OCI-LY3 (cell line): Measurements from ENCODE around the gene KIF18B.

ENCODE experiments used
- H2AFZ ChIP-seq: fragments of 200-600, 300-600 bp; shearing (Covaris generic); 2 replicates; pipeline ENCODE4 v1.6.0; 2014; ENCODE audit warnings: antibody characterized with exemption, low read depth, low read length
- H3K27ac ChIP-seq: fragments of 200-600, 300-600 bp; sonication (generic); 2 replicates; pipeline ENCODE4 v1.5.1; 2014; ENCODE audit warnings: mild to moderate bottlenecking, low read length, moderate library complexity, mixed read lengths
- H3K27me3 ChIP-seq: fragments of 200-600, 300-600 bp; sonication (generic); 2 replicates; pipeline ENCODE4 v1.6.1; 2014; ENCODE audit warnings: low read depth, low read length, mixed read lengths
- H3K36me3 ChIP-seq: fragments of 200-600, 300-600 bp; sonication (generic); replicated peaks from 2 replicates; pipeline ENCODE3; 2014; ENCODE audit warnings: low read depth, low read length, mixed read lengths
- H3K4me1 ChIP-seq: fragments of 300-600, 200-600 bp; sonication (generic); 2 replicates; pipeline ENCODE4 v1.6.1; 2014; ENCODE audit warnings: low read length, mixed read lengths
- H3K4me2 ChIP-seq: fragments of 200-600, 300-600 bp; sonication (generic); 2 replicates; pipeline ENCODE4 v1.6.1; 2014; ENCODE audit warnings: low read length, mixed read lengths
- H3K4me3 ChIP-seq: fragments of 300-600, 200-600 bp; sonication (generic); 2 replicates; pipeline ENCODE4 v1.5.1; 2014; ENCODE audit warnings: antibody characterized with exemption, mild to moderate bottlenecking, low read length, moderate library complexity
- H3K79me2 ChIP-seq: fragments of 300-600, 200-600 bp; shearing (Covaris generic); 2 replicates; pipeline ENCODE4 v1.6.1; 2014; ENCODE audit warnings: mild to moderate bottlenecking, low read length, mixed read lengths
- H3K9ac ChIP-seq: fragments of 300-600, 200-600 bp; shearing (Covaris generic); 2 replicates; pipeline ENCODE4 v1.6.0; 2014; ENCODE audit warnings: mild to moderate bottlenecking, low read length, moderate library complexity
- H3K9me3 ChIP-seq: fragments of 200-600, 300-600 bp; shearing (Covaris generic); 2 replicates; pipeline ENCODE4 v1.6.1; 2014; ENCODE audit warnings: low read length, mixed read lengths; ENCODE audit not compliant: insufficient read depth
- H4K20me1 ChIP-seq: fragments of 200-600, 300-600 bp; sonication (generic); 2 replicates; pipeline ENCODE4 v1.6.1; 2016; ENCODE audit warnings: low read length, mixed read lengths; ENCODE audit not compliant: insufficient read depth
- CTCF ChIP-seq: fragments of 200-600, 300-600 bp; sonication (generic); IDR thresholded peaks from 2 replicates; pipeline ENCODE4 v1.5.1; 2014; ENCODE audit warnings: antibody characterized with exemption, low read length, low read depth
- EZH2phosphoT487 ChIP-seq: fragments of 200-600 bp; shearing (Covaris generic); IDR thresholded peaks from 2 replicates; pipeline ENCODE4 v1.6.1; 2018; ENCODE audit warnings: antibody characterized with exemption, mixed run types, low read depth

KIF18B gene

GRCh38 chr17:44977814-44978550 lies 30.4 kb upstream of the KIF18B start:
- no peaks in the 10 kb centered on the region for H3K36me3 ChIP-seq
- no peak overlapping the region for H2AFZ ChIP-seq
- TF ChIP-seq EZH2phosphoT487 (no peak), CTCF (no peak)
- H3K27ac ChIP-seq: no peak overlapping the region
- no peak overlapping the region for H3K4me2 ChIP-seq
- peaks cover 43% of the 10 kb centered on the region for H3K27me3 ChIP-seq
- H3K9ac ChIP-seq: no peak overlapping the region
- no peak overlapping the region for H3K4me3 ChIP-seq
- H4K20me1 ChIP-seq: no peaks in the 10 kb centered on the region
- H3K79me2 ChIP-seq: no peaks in the 10 kb centered on the region
- no peaks in the 10 kb centered on the region for H3K4me1 ChIP-seq
- H3K9me3 ChIP-seq: no peaks in the 10 kb centered on the region

GRCh38 chr17:44977065-44977464 lies 29.5 kb upstream of the KIF18B start:
- no peaks in the 10 kb centered on the region for H4K20me1 ChIP-seq
- no peak overlapping the region for H2AFZ ChIP-seq

GRCh38 chr17:44976206-44976605 lies 28.6 kb upstream of the KIF18B start:
- Histone ChIP-seq H3K36me3 (no peaks in the 10 kb centered on the region), H2AFZ (no peak overlapping the region), H3K27me3 (peaks cover 35% of the 10 kb centered on the region), H4K20me1 (no peaks in the 10 kb centered on the region), H3K4me2 (no peak overlapping the region), H3K9ac (no peak overlapping the region), H3K79me2 (no peaks in the 10 kb centered on the region), H3K4me3 (no peak overlapping the region), H3K4me1 (no peaks in the 10 kb centered on the region), H3K9me3 (no peaks in the 10 kb centered on the region), H3K27ac (no peak overlapping the region)
- TF ChIP-seq CTCF: no peak
- no peak for TF ChIP-seq EZH2phosphoT487

More at GRCh38 chr17:44977065-44977464, 29.5 kb upstream of the KIF18B start:
- no peaks in the 10 kb centered on the region for H3K36me3 ChIP-seq
- TF ChIP-seq EZH2phosphoT487 (no peak), CTCF (peak; percentile 11; the same call in 1 of the 2 replicates)
- no peaks in the 10 kb centered on the region for H3K4me1 ChIP-seq
- peaks cover 43% of the 10 kb centered on the region for H3K27me3 ChIP-seq
- H3K9ac ChIP-seq: no peak overlapping the region
- no peaks in the 10 kb centered on the region for H3K79me2 ChIP-seq
- H3K4me2 ChIP-seq: no peak overlapping the region
- H3K27ac ChIP-seq: no peak overlapping the region
- H3K9me3 ChIP-seq: no peaks in the 10 kb centered on the region
- H3K4me3 ChIP-seq: no peak overlapping the region

GRCh38 chr17:44972953-44973352 lies 25.4 kb upstream of the KIF18B start:
- Histone ChIP-seq H3K36me3 (no peaks in the 10 kb centered on the region), H2AFZ (no peak overlapping the region), H3K27ac (no peak overlapping the region), H3K79me2 (no peaks in the 10 kb centered on the region), H3K27me3 (peaks cover 18% of the 10 kb centered on the region), H3K4me1 (no peaks in the 10 kb centered on the region), H3K4me2 (no peak overlapping the region), H4K20me1 (no peaks in the 10 kb centered on the region), H3K4me3 (no peak overlapping the region), H3K9me3 (no peaks in the 10 kb centered on the region), H3K9ac (no peak overlapping the region)
- TF ChIP-seq EZH2phosphoT487 (no peak), CTCF (no peak)
